GM19193 (cell line): ENCODE results near the gene GNB1L.

Experiments
- POLR2A ChIP-seq: IDR thresholded peaks from 4 replicates; pipeline ENCODE4 v1.6.1; 2011; ENCODE audit not compliant: insufficient read depth, insufficient read length; ENCODE audit errors: extremely low read depth

The GNB1L gene

DNA sequence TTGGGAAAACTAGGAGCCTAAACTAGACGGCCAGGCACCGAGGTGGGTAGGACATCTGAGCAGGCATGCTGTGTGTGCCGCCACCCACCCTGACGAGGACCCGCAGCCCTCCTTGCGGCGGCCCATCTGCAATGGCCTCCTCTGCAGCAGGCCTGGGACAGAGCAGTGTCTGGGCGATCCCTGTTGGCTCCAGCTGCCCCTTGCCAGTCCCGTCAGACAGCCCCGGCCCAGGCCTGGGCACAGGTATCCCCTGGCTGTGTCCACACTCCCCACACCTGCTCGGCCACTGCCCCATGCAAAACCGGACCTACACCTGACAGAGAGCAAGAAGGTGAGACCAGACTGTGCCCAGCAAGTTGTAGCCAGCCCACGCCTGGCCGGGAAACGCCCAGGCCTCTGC lies 38.7 kb upstream of the GNB1L start:
- no peak for TF ChIP-seq POLR2A

DNA sequence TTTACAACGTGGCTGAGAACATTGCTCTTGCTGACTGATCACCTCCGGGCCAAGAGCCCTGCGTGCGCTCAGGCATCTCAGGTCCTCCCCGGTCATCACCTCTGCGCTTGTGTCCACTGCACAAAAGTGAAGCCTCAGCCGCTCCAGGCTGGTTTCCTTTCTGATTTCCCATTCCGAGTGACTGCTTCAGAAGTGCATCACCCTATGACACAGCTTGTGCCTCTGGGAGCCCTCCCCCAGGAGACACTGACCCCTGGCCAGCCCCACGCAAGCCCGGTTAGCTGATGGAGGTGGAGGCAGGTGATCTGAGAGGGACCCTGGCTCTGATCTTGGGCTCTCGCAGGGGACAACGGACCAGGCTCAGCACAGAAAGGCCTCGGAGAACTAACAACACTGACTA lies 38.3 kb upstream of the GNB1L start:
- TF ChIP-seq POLR2A: no peak

DNA sequence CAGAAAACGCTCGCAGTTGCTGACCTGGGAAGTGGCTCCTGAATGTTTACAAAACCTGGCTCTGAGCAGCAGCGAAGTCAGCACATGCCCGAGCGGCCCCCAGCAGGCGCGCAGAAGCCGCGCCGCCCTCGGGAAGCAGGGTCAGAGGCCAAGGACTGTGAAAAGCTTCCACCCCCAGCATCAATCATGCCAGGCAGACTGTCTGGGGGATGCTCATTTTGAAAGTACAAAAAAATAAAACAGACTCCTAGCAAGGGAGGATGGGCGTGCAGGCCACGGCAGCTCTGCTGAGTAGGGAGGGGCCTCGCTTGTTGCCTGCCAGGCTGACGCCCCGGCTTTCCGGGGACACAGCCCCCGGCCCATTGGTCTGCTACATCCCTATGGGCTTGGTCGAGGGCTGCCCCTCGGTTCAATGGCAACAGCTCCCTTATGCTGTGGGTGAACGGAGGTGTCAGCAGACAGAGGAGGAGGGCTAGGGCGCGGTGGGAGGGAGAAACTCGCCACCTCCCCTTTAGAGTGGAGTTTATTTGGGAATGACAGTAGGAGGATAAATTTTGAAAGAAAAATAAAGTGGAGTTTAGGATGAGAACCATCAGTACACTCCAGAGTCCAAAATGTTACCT lies 37.7 kb upstream of the GNB1L start:
- TF ChIP-seq POLR2A: no peak

GRCh38 chr22:19891317-19892256 lies 36.9 kb upstream of the GNB1L start:
- no peak for TF ChIP-seq POLR2A

GRCh38 chr22:19890502-19891316 lies 36.0 kb upstream of the GNB1L start:
- no peak for TF ChIP-seq POLR2A

DNA sequence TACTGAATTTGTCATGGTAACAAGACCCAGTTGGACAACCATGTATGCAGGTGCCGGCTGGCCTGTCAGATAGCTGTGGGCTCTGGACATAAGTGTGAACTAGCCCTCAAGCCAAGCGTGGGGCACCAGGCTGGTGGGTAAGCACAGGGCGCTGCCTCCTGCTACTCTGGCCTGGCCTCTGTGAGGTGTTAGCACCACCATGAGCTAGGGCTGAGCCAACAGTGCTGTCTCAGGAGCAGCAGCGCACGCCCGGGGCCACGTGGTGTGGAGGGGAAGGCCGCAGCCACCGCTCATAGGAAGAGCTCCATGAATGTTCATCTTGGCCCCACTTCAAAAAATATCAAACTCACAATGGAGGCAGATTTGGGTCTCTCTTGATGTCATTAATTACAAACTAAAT lies 35.3 kb upstream of the GNB1L start:
- no peak for TF ChIP-seq POLR2A

DNA sequence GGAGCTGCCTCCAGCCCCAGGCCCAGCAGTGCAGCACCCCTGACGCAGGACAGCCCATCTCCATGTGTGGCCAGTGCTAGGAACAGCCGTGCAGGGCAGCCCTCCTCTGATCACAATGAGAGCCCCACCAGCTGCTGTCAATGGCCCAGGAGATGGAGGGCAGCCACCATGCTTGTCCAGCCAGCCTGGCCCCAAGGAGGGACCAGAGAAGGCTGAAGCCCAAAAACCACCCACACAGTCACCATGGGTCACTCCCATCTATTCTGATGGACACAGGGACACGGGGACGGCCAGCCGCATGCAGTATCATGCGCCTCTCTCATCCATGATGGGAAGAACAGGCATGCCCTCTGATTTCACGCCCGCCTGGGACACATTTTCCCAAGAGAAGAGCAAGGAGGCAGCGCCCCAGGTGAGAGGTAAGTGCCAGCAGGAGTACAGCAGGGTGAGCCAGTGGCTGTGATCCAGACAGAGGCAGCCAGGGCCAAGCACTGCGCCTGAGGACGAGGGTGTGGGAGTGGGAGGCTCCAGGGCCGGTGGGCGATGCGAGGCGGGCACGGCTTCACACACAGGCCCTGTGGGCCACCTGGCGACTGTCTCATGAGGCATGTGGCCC lies 33.6 kb upstream of the GNB1L start:
- TF ChIP-seq POLR2A: no peak

- TF ChIP-seq POLR2A: no peak
These were observed 32.7 kb upstream of the GNB1L start for GRCh38 chr22:19887256-19887985.

DNA sequence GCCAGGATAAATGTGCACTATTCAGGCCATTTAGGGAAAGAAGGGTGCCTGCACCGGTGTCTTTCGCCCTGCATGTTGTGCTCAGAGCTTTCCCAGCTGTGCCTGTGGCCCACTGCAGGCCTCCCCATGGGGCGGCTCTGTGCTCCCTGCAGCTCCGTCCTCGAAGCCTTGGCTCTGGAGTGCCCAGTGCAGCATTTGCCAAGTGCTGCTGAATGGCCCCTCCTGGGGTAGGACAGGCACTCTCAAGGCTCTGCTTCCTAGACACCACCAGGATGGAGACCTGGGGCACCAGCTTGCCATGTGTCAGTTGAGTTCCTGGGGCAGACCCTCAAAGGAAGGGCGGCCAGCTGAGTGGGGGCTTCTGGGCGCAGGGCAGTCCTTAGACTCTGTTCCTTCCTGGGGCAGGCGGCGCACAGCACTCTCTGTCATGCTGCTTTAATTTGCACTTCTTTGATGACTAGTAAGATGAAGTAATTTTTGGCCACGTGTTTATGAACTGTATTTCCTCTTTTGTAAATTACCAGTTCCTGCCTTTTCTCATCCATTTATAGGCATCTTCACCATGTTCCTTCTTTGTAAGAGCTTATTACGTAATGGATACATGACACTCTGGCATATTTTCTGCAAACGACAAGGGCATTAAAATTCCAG lies 32.1 kb upstream of the GNB1L start:
- no peak for TF ChIP-seq POLR2A

GRCh38 chr22:19885841-19886592 lies 31.3 kb upstream of the GNB1L start:
- TF ChIP-seq POLR2A: no peak

DNA sequence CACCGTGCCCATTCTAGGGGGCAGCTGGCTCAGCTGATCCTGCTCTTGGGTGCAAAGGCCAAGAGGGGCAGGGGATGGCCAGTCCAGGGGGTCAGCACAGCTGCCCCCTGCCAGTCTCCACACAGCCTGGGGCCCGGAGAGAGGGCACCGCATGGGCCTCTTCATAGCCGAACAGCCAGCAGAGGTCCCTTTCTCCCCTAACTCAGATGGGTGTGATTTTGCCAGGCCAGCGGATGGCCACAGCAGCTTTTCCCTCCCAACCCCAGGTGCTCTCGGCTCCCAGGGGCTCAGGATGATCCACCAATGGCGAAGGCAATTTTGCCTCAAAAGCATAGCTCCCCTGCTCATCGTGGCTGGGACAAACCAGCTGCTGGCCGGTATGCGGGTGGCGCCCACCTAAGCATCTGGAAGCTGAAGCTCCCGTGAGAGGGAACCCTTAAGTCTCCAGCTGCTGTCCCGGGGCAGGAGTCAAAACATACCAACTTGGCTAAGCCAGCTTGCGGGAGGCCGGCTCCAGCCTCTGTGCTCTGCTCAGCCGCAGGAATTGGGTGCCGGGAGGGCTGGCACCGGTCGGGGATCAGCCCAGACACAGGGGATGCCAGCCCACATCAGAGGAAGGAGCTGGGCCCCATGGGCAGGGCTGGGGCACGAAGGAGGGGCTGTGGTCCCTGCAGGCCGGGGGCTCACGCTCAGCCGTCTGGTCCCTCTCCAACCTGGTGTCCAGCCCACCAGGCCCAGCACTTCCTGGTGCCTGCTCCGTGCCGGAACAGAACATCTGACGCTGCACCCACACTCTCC lies 30.5 kb upstream of the GNB1L start:
- TF ChIP-seq POLR2A: no peak

GRCh38 chr22:19884161-19884953 lies 29.7 kb upstream of the GNB1L start:
- no peak for TF ChIP-seq POLR2A
